ENCODE data around the gene MTRFR.

MTRFR gene

GRCh38 chr12:123269395-123269892 lies 36.2 kb downstream of the MTRFR start:
- TF ChIP-seq REST (IDR thresholded peaks at IDR 0.05; ENCODE audit: insufficient read depth in 1 of 2, low read depth in 2 of 2, low read length in 2 of 2) = no peak
- no peak for TF ChIP-seq FOXP2 (optimal IDR thresholded peaks at IDR 0.05; ENCODE audit: borderline replicate concordance, extremely low read depth, extremely low read length, insufficient read depth)
- TF ChIP-seq TAF1 (IDR thresholded peaks at IDR 0.05; ENCODE audit: borderline replicate concordance, insufficient read depth, low read length) = no peak
- no peak for TF ChIP-seq POLR2AphosphoS5 (IDR thresholded peaks at IDR 0.05; ENCODE audit: low read depth, low read length)
- no peak for TF ChIP-seq SIN3A (IDR thresholded peaks at IDR 0.05; ENCODE audit: borderline replicate concordance, insufficient read depth, low read length)

GRCh38 chr12:123269896-123270213 lies 36.6 kb downstream of the MTRFR start:
- TF ChIP-seq FOXP2 (optimal IDR thresholded peaks at IDR 0.05; ENCODE audit: borderline replicate concordance, extremely low read depth, extremely low read length, insufficient read depth) (no peak), POLR2AphosphoS5 (IDR thresholded peaks at IDR 0.05; ENCODE audit: low read depth, low read length) (no peak), REST (IDR thresholded peaks at IDR 0.05; ENCODE audit: insufficient read depth in 1 of 2, low read depth in 2 of 2, low read length in 2 of 2) (no peak), TAF1 (IDR thresholded peaks at IDR 0.05; ENCODE audit: borderline replicate concordance, insufficient read depth, low read length) (no peak)

GRCh38 chr12:123270214-123271000 lies 37.2 kb downstream of the MTRFR start:
- TF ChIP-seq POLR2AphosphoS5 (IDR thresholded peaks at IDR 0.05; ENCODE audit: low read depth, low read length) (no peak), SIN3A (IDR thresholded peaks at IDR 0.05; ENCODE audit: borderline replicate concordance, insufficient read depth, low read length) (no peak), FOXP2 (optimal IDR thresholded peaks at IDR 0.05; ENCODE audit: borderline replicate concordance, extremely low read depth, extremely low read length, insufficient read depth) (no peak), TAF1 (IDR thresholded peaks at IDR 0.05; ENCODE audit: borderline replicate concordance, insufficient read depth, low read length) (no peak), REST (IDR thresholded peaks at IDR 0.05; ENCODE audit: insufficient read depth in 1 of 2, low read depth in 2 of 2, low read length in 2 of 2) (no peak)

- no peak for TF ChIP-seq POLR2AphosphoS5 (IDR thresholded peaks at IDR 0.05; ENCODE audit: low read depth, low read length)
- TF ChIP-seq REST (IDR thresholded peaks at IDR 0.05; ENCODE audit: insufficient read depth in 1 of 2, low read depth in 2 of 2, low read length in 2 of 2) = no peak
- no peak for TF ChIP-seq SIN3A (IDR thresholded peaks at IDR 0.05; ENCODE audit: borderline replicate concordance, insufficient read depth, low read length)
- TF ChIP-seq FOXP2 (optimal IDR thresholded peaks at IDR 0.05; ENCODE audit: borderline replicate concordance, extremely low read depth, extremely low read length, insufficient read depth) = peak; percentile 5
Measured at GRCh38 chr12:123271001-123271668, 37.9 kb downstream of the MTRFR start.

All from PFSK-1 (cell line).